Measurements from ENCODE around the gene FBXW11.

GRCh38 chr5:171954721-171955120 lies 51.7 kb downstream of the FBXW11 start:
- TF ChIP-seq POLR2A (IDR thresholded peaks at IDR 0.05) (no peak), CTCF (IDR thresholded peaks at IDR 0.05) (no peak)

All from adrenal gland (tissue), 5 donors.